SU-DHL-6 (cell line): Measurements from ENCODE around the gene AGAP1.

Source experiments
- H2AFZ ChIP-seq: fragments of 200-600 bp; sonication (generic); 2 replicates; pipeline ENCODE4 v1.6.1; 2014; ENCODE audit warnings: low read depth, mild to moderate bottlenecking, moderate library complexity, mixed read lengths, antibody characterized with exemption, low read length; ENCODE audit not compliant: severe bottlenecking
- H3F3A ChIP-seq: fragments of 200-600 bp; shearing (Covaris generic); 2 replicates; pipeline ENCODE4 v1.6.0; 2016; ENCODE audit warnings: antibody characterized with exemption, mild to moderate bottlenecking; ENCODE audit not compliant: insufficient read depth
- H3K27ac ChIP-seq: fragments of 200-600 bp; sonication (generic); 2 replicates; pipeline ENCODE4 v1.5.1; 2016; ENCODE audit warnings: low read depth, mild to moderate bottlenecking, low read length, moderate library complexity, mixed read lengths
- H3K27me3 ChIP-seq: fragments of 200-600 bp; sonication (generic), shearing (Covaris generic); 2 replicates; pipeline ENCODE4 v1.6.0; 2014; ENCODE audit warnings: mild to moderate bottlenecking, low read length
- H3K36me3 ChIP-seq: fragments of 200-600 bp; sonication (generic); 2 replicates; pipeline ENCODE4 v1.6.1; 2014; ENCODE audit warnings: mild to moderate bottlenecking, low read length, mixed read lengths
- H3K4me2 ChIP-seq: fragments of 300-600, 200-600 bp; shearing (Covaris generic), sonication (generic); 2 replicates; pipeline ENCODE4 v1.6.0; 2014; ENCODE audit warnings: low read length, low read depth, mild to moderate bottlenecking; ENCODE audit not compliant: poor library complexity, severe bottlenecking
- H3K4me3 ChIP-seq: fragments of 200-600 bp; sonication (generic); 2 replicates; pipeline ENCODE4 v1.5.1; 2014; ENCODE audit warnings: antibody characterized with exemption, low read length, mild to moderate bottlenecking, mixed read lengths; ENCODE audit not compliant: insufficient read depth, poor library complexity, severe bottlenecking
- H3K79me2 ChIP-seq: fragments of 200-600 bp; sonication (generic); 2 replicates; pipeline ENCODE4 v1.6.1; 2014; ENCODE audit warnings: mild to moderate bottlenecking, low read length, moderate library complexity; ENCODE audit not compliant: insufficient read depth
- H3K9ac ChIP-seq: fragments of 200-600 bp; sonication (generic); 2 replicates; pipeline ENCODE4 v1.7.0; 2014; ENCODE audit warnings: mild to moderate bottlenecking, low read length
- H3K9me2 ChIP-seq: fragments of 200-600 bp; sonication (generic); replicated peaks from 2 replicates; pipeline ENCODE4 v1.6.1; 2014; ENCODE audit warnings: low read length; ENCODE audit not compliant: insufficient read depth
- H3K9me3 ChIP-seq: fragments of 200-600 bp; sonication (generic); 2 replicates; pipeline ENCODE4 v1.6.1; 2014; ENCODE audit warnings: low read length, mixed read lengths; ENCODE audit not compliant: insufficient read depth
- H4K20me1 ChIP-seq: fragments of 200-600 bp; sonication (generic); 2 replicates; pipeline ENCODE4 v1.6.1; 2014; ENCODE audit warnings: low read depth, mild to moderate bottlenecking, antibody characterized with exemption, low read length, moderate library complexity, mixed read lengths
- CTCF ChIP-seq: fragments of 200-600 bp; sonication (generic); IDR thresholded peaks from one replicate; pipeline ENCODE4 v1.5.1; 2017; ENCODE audit warnings: antibody characterized with exemption, mild to moderate bottlenecking, low read length, moderate library complexity; ENCODE audit not compliant: insufficient read depth, poor library complexity, severe bottlenecking
- EZH2phosphoT487 ChIP-seq: fragments of 200-600 bp; sonication (generic), shearing (Covaris generic); conservative IDR thresholded peaks from 2 replicates; pipeline ENCODE4 v1.6.1; 2018; ENCODE audit warnings: mild to moderate bottlenecking, antibody characterized with exemption, low read length, moderate library complexity, mixed read lengths

Gene AGAP1

GRCh38 chr2:235780401-235780800 lies 286.6 kb downstream of the AGAP1 start:
- no peak overlapping the region for H3K27ac ChIP-seq
- H3K79me2 ChIP-seq = no peaks in the 10 kb centered on the region
- H3K9ac ChIP-seq = no peak overlapping the region
- H3K4me3 ChIP-seq = no peak overlapping the region
- H3K27me3 ChIP-seq = no peaks in the 10 kb centered on the region
- TF ChIP-seq EZH2phosphoT487 = no peak
- TF ChIP-seq CTCF = no peak
- no peak overlapping the region for H2AFZ ChIP-seq
- no peaks in the 10 kb centered on the region for H3K9me3 ChIP-seq
- H4K20me1 ChIP-seq = no peaks in the 10 kb centered on the region
- no peaks in the 10 kb centered on the region for H3K9me2 ChIP-seq
- H3K4me2 ChIP-seq = no peak overlapping the region
- no peaks in the 10 kb centered on the region for H3F3A ChIP-seq
- H3K36me3 ChIP-seq = no peaks in the 10 kb centered on the region

DNA sequence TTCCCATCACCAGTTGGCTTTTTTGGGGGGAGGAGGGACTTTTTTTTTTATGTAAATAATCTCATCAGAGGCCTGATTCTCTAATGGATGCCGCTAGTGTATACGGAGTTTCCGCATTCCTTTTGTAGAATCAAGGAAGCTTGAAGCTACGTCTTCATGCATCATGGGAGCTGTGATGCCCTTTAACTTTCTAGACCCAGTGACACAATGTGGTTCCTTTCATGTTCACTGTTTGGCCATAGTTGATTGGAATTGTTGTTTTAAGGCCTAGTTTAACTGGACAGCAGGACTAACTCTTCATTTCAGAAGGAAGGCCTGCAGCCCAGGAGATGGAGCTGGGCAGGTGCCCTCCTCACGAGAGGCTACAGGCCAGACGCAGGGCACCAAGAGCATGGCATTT lies 287.9 kb downstream of the AGAP1 start:
- no peaks in the 10 kb centered on the region for H3K79me2 ChIP-seq
- H3F3A ChIP-seq = no peaks in the 10 kb centered on the region
- no peak overlapping the region for H3K27ac ChIP-seq
- H3K27me3 ChIP-seq = no peaks in the 10 kb centered on the region
- H3K9me2 ChIP-seq = no peaks in the 10 kb centered on the region
- no peaks in the 10 kb centered on the region for H3K36me3 ChIP-seq
- no peak overlapping the region for H3K4me2 ChIP-seq
- no peaks in the 10 kb centered on the region for H3K9me3 ChIP-seq
- no peaks in the 10 kb centered on the region for H4K20me1 ChIP-seq
- no peak overlapping the region for H3K4me3 ChIP-seq
- H2AFZ ChIP-seq = no peak overlapping the region
- H3K9ac ChIP-seq = no peak overlapping the region
- TF ChIP-seq CTCF (no peak), EZH2phosphoT487 (no peak)

GRCh38 chr2:235784788-235785187 lies 290.9 kb downstream of the AGAP1 start:
- H3F3A ChIP-seq = no peaks in the 10 kb centered on the region
- no peak overlapping the region for H3K4me2 ChIP-seq
- H3K27ac ChIP-seq = no peak overlapping the region
- H3K79me2 ChIP-seq = no peaks in the 10 kb centered on the region
- no peak overlapping the region for H2AFZ ChIP-seq
- TF ChIP-seq EZH2phosphoT487 (no peak), CTCF (no peak)
- H4K20me1 ChIP-seq = no peaks in the 10 kb centered on the region
- H3K9me2 ChIP-seq = no peaks in the 10 kb centered on the region
- H3K27me3 ChIP-seq = no peaks in the 10 kb centered on the region
- no peak overlapping the region for H3K4me3 ChIP-seq
- H3K9me3 ChIP-seq = no peaks in the 10 kb centered on the region
- H3K9ac ChIP-seq = no peak overlapping the region
- H3K36me3 ChIP-seq = no peaks in the 10 kb centered on the region
